A549 (cell line): Measurements from ENCODE around the gene SEC16A.

ENCODE experiments used
- CBX2 ChIP-seq: fragments of 200-600 bp; sonication (generic); IDR thresholded peaks from 2 replicates; pipeline ENCODE4 v1.6.1; 2016; ENCODE audit warnings: low read depth, mild to moderate bottlenecking, borderline replicate concordance
- CTCF ChIP-seq: fragments of >200 bp; sonication (Bioruptor Twin); formaldehyde crosslinking; IDR thresholded peaks from 3 replicates; pipeline ENCODE4 v1.5.1; 2016
- JUN ChIP-seq, 2 experiments: fragments of >200 bp; sonication (Bioruptor Twin); formaldehyde crosslinking; IDR thresholded peaks; 2 replicates in 1 of 2; 3 replicates in 1 of 2; pipeline ENCODE4 v1.6.1; 2016 to 2017
- POLR2A ChIP-seq: IDR thresholded peaks from 2 replicates; pipeline ENCODE4 v1.6.1; 2012; ENCODE audit warnings: mild to moderate bottlenecking, low read length
- RAD21 ChIP-seq, 2 experiments: fragments of >200 bp in 1 of 2; sonication (Bioruptor Twin) in 1 of 2; formaldehyde crosslinking in 1 of 2; IDR thresholded peaks in 1 of 2; conservative IDR thresholded peaks in 1 of 2; 2 replicates in 1 of 2; 3 replicates in 1 of 2; pipeline ENCODE4 v1.6.1; 2012 to 2018; ENCODE audit warnings: inconsistent platforms in 1 of 2
- REST ChIP-seq: fragments of 200-600 bp; sonication (generic); IDR thresholded peaks from 2 replicates; pipeline ENCODE4 v1.6.1; 2016; ENCODE audit warnings: antibody characterized with exemption, mild to moderate bottlenecking, moderate library complexity

GRCh38 chr9:136459425-136459824, 23.4 kb downstream of the SEC16A start:
- no peak for TF ChIP-seq RAD21 (conservative IDR thresholded peaks at IDR 0.05 in 1 of 2, IDR thresholded peaks at IDR 0.05 in 1 of 2)
- no peak for TF ChIP-seq POLR2A
- TF ChIP-seq CTCF: no peak
- TF ChIP-seq JUN (IDR thresholded peaks at IDR 0.05): no peak
- no peak for TF ChIP-seq REST
- TF ChIP-seq CBX2: no peak
